ENCODE data around the gene CDK6.
"Not testable (repeated sequence)": the region's sequence is repeated elsewhere in the genome, so short reads cannot be mapped to it uniquely, and the experiment has no call there.

Gene CDK6

GRCh38 chr7:92606985-92607384 lies 229.4 kb downstream of the CDK6 start:
- peaks cover 0 to 3% of the 10 kb centered on the region in 2 donors for H3K4me1 ChIP-seq (ENCODE audit: control insufficient read depth in 1 of 2, insufficient read depth in 2 of 2, low read length in 2 of 2)
- no peak overlapping the region for H3K27ac ChIP-seq (ENCODE audit: low read length)
- no peaks in the 10 kb centered on the region for H3K27me3 ChIP-seq (ENCODE audit: low read depth, low read length)
- H3K36me3 ChIP-seq (ENCODE audit: control insufficient read depth in 1 of 2, insufficient read depth in 2 of 2, low read length in 2 of 2) = peaks cover 0 to 8% of the 10 kb centered on the region in 2 donors
- no peaks in the 10 kb centered on the region for H3K9me3 ChIP-seq (ENCODE audit: control insufficient read depth in 1 of 2, low read length in 2 of 2)
- H3K4me3 ChIP-seq (ENCODE audit: low read depth in 1 of 2, low read length in 2 of 2) = no peak overlapping the region

- H3K27ac ChIP-seq (ENCODE audit: low read length); H3K36me3 ChIP-seq (ENCODE audit: control insufficient read depth in 1 of 2, insufficient read depth in 2 of 2, low read length in 2 of 2); H3K4me3 ChIP-seq (ENCODE audit: low read depth in 1 of 2, low read length in 2 of 2); H3K4me1 ChIP-seq (ENCODE audit: control insufficient read depth in 1 of 2, insufficient read depth in 2 of 2, low read length in 2 of 2); H3K27me3 ChIP-seq (ENCODE audit: low read depth, low read length); H3K9me3 ChIP-seq (ENCODE audit: control insufficient read depth in 1 of 2, low read length in 2 of 2): not testable (repeated sequence)
Measured at GRCh38 chr7:92604517-92604916, 231.9 kb downstream of the CDK6 start.

- peaks cover 0 to 8% of the 10 kb centered on the region in 2 donors for H3K36me3 ChIP-seq (ENCODE audit: control insufficient read depth in 1 of 2, insufficient read depth in 2 of 2, low read length in 2 of 2)
- H3K27me3 ChIP-seq (ENCODE audit: low read depth, low read length) = no peaks in the 10 kb centered on the region
- H3K27ac ChIP-seq (ENCODE audit: low read length) = no peak overlapping the region
- H3K9me3 ChIP-seq (ENCODE audit: control insufficient read depth in 1 of 2, low read length in 2 of 2) = no peaks in the 10 kb centered on the region
- no peaks in the 10 kb centered on the region for H3K4me1 ChIP-seq (ENCODE audit: control insufficient read depth in 1 of 2, insufficient read depth in 2 of 2, low read length in 2 of 2)
- H3K4me3 ChIP-seq (ENCODE audit: low read depth in 1 of 2, low read length in 2 of 2) = no peak overlapping the region
Measured at GRCh38 chr7:92603089-92603445, 233.3 kb downstream of the CDK6 start.

GRCh38 chr7:92602352-92603088 lies 233.9 kb downstream of the CDK6 start:
- no peak overlapping the region for H3K4me3 ChIP-seq (ENCODE audit: low read depth in 1 of 2, low read length in 2 of 2)
- H3K9me3 ChIP-seq (ENCODE audit: control insufficient read depth in 1 of 2, low read length in 2 of 2) = no peaks in the 10 kb centered on the region
- H3K27me3 ChIP-seq (ENCODE audit: low read depth, low read length) = no peaks in the 10 kb centered on the region
- H3K4me1 ChIP-seq (ENCODE audit: control insufficient read depth in 1 of 2, insufficient read depth in 2 of 2, low read length in 2 of 2) = no peaks in the 10 kb centered on the region
- no peak overlapping the region for H3K27ac ChIP-seq (ENCODE audit: low read length)
- H3K36me3 ChIP-seq (ENCODE audit: control insufficient read depth in 1 of 2, insufficient read depth in 2 of 2, low read length in 2 of 2) = peaks cover 0 to 8% of the 10 kb centered on the region in 2 donors

DNA sequence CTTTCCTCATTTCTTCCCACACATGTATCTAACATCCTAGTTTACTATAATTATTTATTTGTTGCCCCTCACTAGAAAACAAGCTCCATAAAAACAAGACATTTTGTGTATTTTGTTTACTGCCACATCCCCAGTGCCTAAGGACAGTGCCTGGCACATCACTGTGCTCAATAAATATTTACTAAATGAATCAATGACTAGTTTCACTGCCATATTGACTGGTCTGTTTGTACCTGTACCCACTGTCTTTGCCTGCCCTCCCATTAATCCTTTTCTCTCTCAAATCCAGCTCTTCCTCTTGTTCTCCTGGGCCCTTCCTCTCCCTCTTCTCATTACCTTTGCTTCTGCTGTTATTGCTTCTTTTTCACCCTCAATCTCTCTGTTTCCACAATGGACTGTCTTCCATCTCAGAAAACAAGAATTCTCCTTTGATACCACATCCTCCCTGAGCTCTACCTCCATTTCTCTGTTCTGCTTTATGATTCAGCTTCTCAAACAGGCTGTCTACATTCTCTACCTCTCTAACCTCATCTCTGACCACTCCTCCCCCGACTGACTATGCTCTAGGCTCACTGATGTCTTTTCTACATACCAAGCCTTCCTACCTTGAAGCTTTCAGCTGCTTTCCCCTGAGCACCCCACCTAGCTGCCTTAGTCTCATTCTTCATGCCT lies 237.9 kb downstream of the CDK6 start:
- Histone ChIP-seq H3K36me3 (ENCODE audit: control insufficient read depth in 1 of 2, insufficient read depth in 2 of 2, low read length in 2 of 2) (no peaks in the 10 kb centered on the region), H3K27ac (ENCODE audit: low read length) (no peak overlapping the region), H3K4me1 (ENCODE audit: control insufficient read depth in 1 of 2, insufficient read depth in 2 of 2, low read length in 2 of 2) (no peaks in the 10 kb centered on the region), H3K4me3 (ENCODE audit: low read depth in 1 of 2, low read length in 2 of 2) (no peak overlapping the region), H3K9me3 (ENCODE audit: control insufficient read depth in 1 of 2, low read length in 2 of 2) (no peaks in the 10 kb centered on the region), H3K27me3 (ENCODE audit: low read depth, low read length) (no peaks in the 10 kb centered on the region)

GRCh38 chr7:92595281-92595680 lies 241.1 kb downstream of the CDK6 start:
- H3K36me3 ChIP-seq (ENCODE audit: control insufficient read depth in 1 of 2, insufficient read depth in 2 of 2, low read length in 2 of 2) = no peaks in the 10 kb centered on the region
- H3K27me3 ChIP-seq (ENCODE audit: low read depth, low read length) = no peaks in the 10 kb centered on the region
- H3K4me1 ChIP-seq (ENCODE audit: control insufficient read depth in 1 of 2, insufficient read depth in 2 of 2, low read length in 2 of 2) = no peaks in the 10 kb centered on the region
- H3K27ac ChIP-seq (ENCODE audit: low read length) = no peak overlapping the region
- no peaks in the 10 kb centered on the region for H3K9me3 ChIP-seq (ENCODE audit: control insufficient read depth in 1 of 2, low read length in 2 of 2)
- no peak overlapping the region for H3K4me3 ChIP-seq (ENCODE audit: low read depth in 1 of 2, low read length in 2 of 2)

GRCh38 chr7:92594746-92595145 lies 241.6 kb downstream of the CDK6 start:
- Histone ChIP-seq H3K4me1 (ENCODE audit: control insufficient read depth in 1 of 2, insufficient read depth in 2 of 2, low read length in 2 of 2) (peaks cover 0 to under 1% of the 10 kb centered on the region in 2 donors), H3K36me3 (ENCODE audit: control insufficient read depth in 1 of 2, insufficient read depth in 2 of 2, low read length in 2 of 2) (peaks cover 0 to 5% of the 10 kb centered on the region in 2 donors), H3K27me3 (ENCODE audit: low read depth, low read length) (no peaks in the 10 kb centered on the region), H3K9me3 (ENCODE audit: control insufficient read depth in 1 of 2, low read length in 2 of 2) (no peaks in the 10 kb centered on the region), H3K4me3 (ENCODE audit: low read depth in 1 of 2, low read length in 2 of 2) (no peak overlapping the region), H3K27ac (ENCODE audit: low read length) (no peak overlapping the region)

GRCh38 chr7:92590711-92591310 lies 245.6 kb downstream of the CDK6 start:
- Histone ChIP-seq H3K27ac (ENCODE audit: low read length) (no peak overlapping the region), H3K9me3 (ENCODE audit: control insufficient read depth in 1 of 2, low read length in 2 of 2) (no peaks in the 10 kb centered on the region), H3K27me3 (ENCODE audit: low read depth, low read length) (no peaks in the 10 kb centered on the region), H3K4me1 (ENCODE audit: control insufficient read depth in 1 of 2, insufficient read depth in 2 of 2, low read length in 2 of 2) (peaks cover 14 to 38% of the 10 kb centered on the region in 2 donors), H3K4me3 (ENCODE audit: low read depth in 1 of 2, low read length in 2 of 2) (peak overlapping the region; percentile 96 to 98), H3K36me3 (ENCODE audit: control insufficient read depth in 1 of 2, insufficient read depth in 2 of 2, low read length in 2 of 2) (peaks cover 0 to 8% of the 10 kb centered on the region in 2 donors)

- peak overlapping the region; percentile 96 to 98 for H3K4me3 ChIP-seq (ENCODE audit: low read depth in 1 of 2, low read length in 2 of 2)
- no peaks in the 10 kb centered on the region for H3K9me3 ChIP-seq (ENCODE audit: control insufficient read depth in 1 of 2, low read length in 2 of 2)
- H3K27ac ChIP-seq (ENCODE audit: low read length) = peak overlapping the region; percentile 83
- H3K4me1 ChIP-seq (ENCODE audit: control insufficient read depth in 1 of 2, insufficient read depth in 2 of 2, low read length in 2 of 2) = peaks cover 19 to 52% of the 10 kb centered on the region in 2 donors
- H3K27me3 ChIP-seq (ENCODE audit: low read depth, low read length) = no peaks in the 10 kb centered on the region
- H3K36me3 ChIP-seq (ENCODE audit: control insufficient read depth in 1 of 2, insufficient read depth in 2 of 2, low read length in 2 of 2) = peaks cover 0 to 8% of the 10 kb centered on the region in 2 donors
Measured at GRCh38 chr7:92589056-92589455, 247.3 kb downstream of the CDK6 start.

- Histone ChIP-seq H3K4me1 (ENCODE audit: control insufficient read depth in 1 of 2, insufficient read depth in 2 of 2, low read length in 2 of 2) (peaks cover 19 to 52% of the 10 kb centered on the region in 2 donors), H3K4me3 (ENCODE audit: low read depth in 1 of 2, low read length in 2 of 2) (peak overlapping the region; percentile 96 to 98)
Measured at GRCh38 chr7:92588561-92588960, 247.8 kb downstream of the CDK6 start.

DNA sequence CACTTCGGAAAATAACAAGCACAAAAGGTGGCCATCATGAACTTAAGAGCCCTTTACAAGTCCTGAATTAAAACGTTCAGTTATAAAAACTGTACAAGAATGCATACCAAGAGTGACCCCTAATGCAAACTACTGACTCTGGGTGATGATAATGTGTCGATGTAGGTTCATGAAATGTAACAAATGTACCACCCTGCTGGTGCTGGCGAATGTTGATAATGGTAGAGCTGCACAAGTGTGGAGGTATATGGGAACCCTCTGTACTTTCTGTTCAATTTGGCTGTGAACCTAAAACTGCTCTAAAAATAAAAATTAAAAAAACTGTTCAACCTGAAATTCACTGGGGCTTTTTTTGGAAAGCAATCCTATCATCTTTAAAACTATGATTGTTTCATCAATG lies 249.5 kb downstream of the CDK6 start:
- peaks cover 19 to 52% of the 10 kb centered on the region in 2 donors for H3K4me1 ChIP-seq (ENCODE audit: control insufficient read depth in 1 of 2, insufficient read depth in 2 of 2, low read length in 2 of 2)
- no peaks in the 10 kb centered on the region for H3K27me3 ChIP-seq (ENCODE audit: low read depth, low read length)
- no peak overlapping the region for H3K27ac ChIP-seq (ENCODE audit: low read length)
- H3K9me3 ChIP-seq (ENCODE audit: control insufficient read depth in 1 of 2, low read length in 2 of 2) = no peaks in the 10 kb centered on the region
- H3K4me3 ChIP-seq (ENCODE audit: low read depth in 1 of 2, low read length in 2 of 2) = no peak overlapping the region
- H3K36me3 ChIP-seq (ENCODE audit: control insufficient read depth in 1 of 2, insufficient read depth in 2 of 2, low read length in 2 of 2) = peaks cover 0 to 8% of the 10 kb centered on the region in 2 donors

More at GRCh38 chr7:92588561-92588960, 247.8 kb downstream of the CDK6 start:
- H3K9me3 ChIP-seq (ENCODE audit: control insufficient read depth in 1 of 2, low read length in 2 of 2) = no peaks in the 10 kb centered on the region
- no peaks in the 10 kb centered on the region for H3K27me3 ChIP-seq (ENCODE audit: low read depth, low read length)
- H3K27ac ChIP-seq (ENCODE audit: low read length) = no peak overlapping the region
- peaks cover 0 to 8% of the 10 kb centered on the region in 2 donors for H3K36me3 ChIP-seq (ENCODE audit: control insufficient read depth in 1 of 2, insufficient read depth in 2 of 2, low read length in 2 of 2)

Data from muscle layer of duodenum (tissue), 2 donors.